IPS-NIHi7 (cell line): ENCODE measurements around the gene NFAM1.
A peak's percentile ranks its signal among the peaks of the same experiment; 100 is the strongest.

Experiments
- DNase-seq: peaks from one replicate; pipeline ENCODE4 v3.0.0; 2012; ENCODE audit warnings: mixed read lengths; ENCODE audit errors: extremely low spot score

NFAM1 gene

GRCh38 chr22:42383287-42383686 lies 48.9 kb downstream of the NFAM1 start:
- no peak for DNase-seq

GRCh38 chr22:42380769-42381551 lies 51.2 kb downstream of the NFAM1 start:
- DNase-seq = no peak

GRCh38 chr22:42379966-42380537 lies 52.2 kb downstream of the NFAM1 start:
- no peak for DNase-seq

GRCh38 chr22:42376711-42377554 lies 55.3 kb downstream of the NFAM1 start:
- peak; percentile 78 for DNase-seq

GRCh38 chr22:42375982-42376381 lies 56.2 kb downstream of the NFAM1 start:
- no peak for DNase-seq

- DNase-seq = no peak
Observed at GRCh38 chr22:42372976-42373375, 59.2 kb downstream of the NFAM1 start.

GRCh38 chr22:42371501-42371900 lies 60.7 kb downstream of the NFAM1 start:
- DNase-seq = no peak

- no peak for DNase-seq
Observed at GRCh38 chr22:42371099-42371498, 61.1 kb downstream of the NFAM1 start.

- DNase-seq = peak; percentile 99
Observed at GRCh38 chr22:42369250-42370041, 62.8 kb downstream of the NFAM1 start.

GRCh38 chr22:42368379-42369249 lies 63.6 kb downstream of the NFAM1 start:
- DNase-seq = peak; percentile 69

- no peak for DNase-seq
Observed at GRCh38 chr22:42367980-42368378, 64.2 kb downstream of the NFAM1 start.

- DNase-seq = no peak
Observed at GRCh38 chr22:42366806-42367581, 65.2 kb downstream of the NFAM1 start.

- no peak for DNase-seq
Observed at GRCh38 chr22:42365942-42366695, 66.1 kb downstream of the NFAM1 start.

- DNase-seq = no peak
Observed at GRCh38 chr22:42365111-42365865, 66.9 kb downstream of the NFAM1 start.

GRCh38 chr22:42364604-42365110 lies 67.5 kb downstream of the NFAM1 start:
- DNase-seq = no peak

- no peak for DNase-seq
Observed at GRCh38 chr22:42363892-42364291, 68.3 kb downstream of the NFAM1 start.

- DNase-seq = no peak
Observed at GRCh38 chr22:42361523-42361922, 70.7 kb downstream of the NFAM1 start.

- DNase-seq = no peak
Observed at GRCh38 chr22:42360348-42360747, 71.9 kb downstream of the NFAM1 start.
